HG02588 (cell line): Measurements from ENCODE around the gene ITPR1.
A peak's percentile ranks its signal among the peaks of the same experiment; 100 is the strongest.

Experiments
- ATAC-seq: cut with Tn5 transposase; IDR thresholded peaks from one replicate; pipeline ENCODE4 v1.9.1; 2021; ENCODE audit warnings: mild to moderate bottlenecking, moderate library complexity; ENCODE audit not compliant: unreplicated experiment

ITPR1 gene

DNA sequence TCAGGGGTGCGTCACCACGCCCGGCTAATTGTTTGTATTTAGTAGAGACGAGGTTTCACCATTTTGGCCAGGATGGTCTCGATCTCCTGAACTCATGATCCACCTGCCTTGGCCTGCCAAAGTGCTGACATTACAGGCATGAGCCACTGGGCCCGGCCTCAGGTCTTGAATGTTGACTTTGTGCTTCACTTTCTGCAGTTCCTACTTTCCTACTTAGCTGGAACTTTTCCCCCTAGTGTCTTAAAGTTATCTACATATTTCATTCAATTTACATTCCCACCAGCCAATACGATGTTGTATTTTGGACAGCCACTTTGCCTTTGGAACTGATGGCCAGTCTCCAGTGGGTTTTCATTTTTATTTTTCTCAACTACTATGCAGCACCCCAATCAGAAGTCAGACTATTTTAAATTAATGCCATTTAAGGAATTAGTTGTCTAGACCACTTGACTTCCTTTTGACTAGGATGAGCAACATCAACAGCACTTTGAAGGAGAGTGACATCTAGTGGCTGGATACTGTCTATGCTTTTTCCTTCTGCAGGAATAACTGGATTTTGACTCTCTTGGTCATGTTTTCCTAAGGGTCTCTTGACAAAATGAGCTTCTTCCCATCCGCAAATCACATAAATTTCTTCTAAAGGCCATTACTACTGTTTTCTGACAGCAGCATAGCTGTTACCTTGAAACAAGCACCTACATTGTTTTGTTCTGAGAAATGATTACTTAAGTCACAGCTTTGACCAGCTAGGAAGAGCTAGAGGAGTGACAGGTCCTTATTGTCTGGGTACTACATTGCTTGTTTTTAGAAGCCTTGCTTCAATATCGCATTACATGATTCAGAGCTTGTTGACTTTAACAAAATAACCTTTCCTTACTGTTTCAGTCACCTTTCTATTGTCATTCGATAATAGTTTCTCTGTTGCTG lies 140.2 kb downstream of the ITPR1 start:
- peak; percentile 69 for ATAC-seq

DNA sequence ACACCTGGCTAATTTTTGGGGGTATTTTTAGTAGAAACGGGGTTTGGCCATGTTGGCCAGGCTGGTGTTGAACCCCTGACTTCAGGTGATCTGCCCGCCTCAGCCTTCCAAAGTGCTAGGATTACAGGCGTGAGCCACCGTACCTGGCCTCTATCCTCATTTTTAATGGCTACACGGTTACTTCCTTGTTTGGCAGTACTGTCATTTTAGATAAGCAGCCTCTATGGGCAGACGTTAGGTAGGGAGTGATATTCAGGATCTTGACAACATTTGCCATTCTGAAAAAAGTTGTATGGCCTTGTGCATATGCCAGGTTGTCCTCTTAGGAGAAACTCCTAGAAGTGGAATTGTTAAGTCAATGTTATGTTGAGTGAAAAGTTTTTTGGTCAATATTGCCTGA lies 141.7 kb downstream of the ITPR1 start:
- no peak for ATAC-seq

DNA sequence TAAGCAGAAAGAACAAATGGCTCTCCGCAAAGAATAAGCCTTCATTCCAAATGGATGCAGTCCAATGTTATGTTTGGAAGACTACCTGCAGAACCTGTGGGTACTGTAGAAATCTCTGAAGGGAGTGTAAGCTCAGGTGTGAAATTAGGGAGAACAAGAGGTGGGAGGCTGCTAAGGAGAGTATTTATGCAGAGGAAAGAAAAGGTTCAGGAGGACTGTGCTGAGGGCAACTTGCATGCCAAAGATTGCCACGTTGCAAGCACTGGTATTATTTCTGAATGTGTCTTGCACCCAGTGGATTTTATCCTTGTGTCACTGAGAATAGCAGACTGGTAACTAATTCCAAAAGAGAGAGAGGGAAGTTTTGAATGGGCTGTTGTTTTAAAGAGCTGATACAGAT lies 144.1 kb downstream of the ITPR1 start:
- no peak for ATAC-seq

GRCh38 chr3:4641863-4642563 lies 148.9 kb downstream of the ITPR1 start:
- no peak for ATAC-seq

- no peak for ATAC-seq
Measured at GRCh38 chr3:4642611-4643010, 149.5 kb downstream of the ITPR1 start.

GRCh38 chr3:4643904-4644547 lies 150.9 kb downstream of the ITPR1 start:
- ATAC-seq, result no peak

GRCh38 chr3:4644951-4645350 lies 151.8 kb downstream of the ITPR1 start:
- no peak for ATAC-seq

DNA sequence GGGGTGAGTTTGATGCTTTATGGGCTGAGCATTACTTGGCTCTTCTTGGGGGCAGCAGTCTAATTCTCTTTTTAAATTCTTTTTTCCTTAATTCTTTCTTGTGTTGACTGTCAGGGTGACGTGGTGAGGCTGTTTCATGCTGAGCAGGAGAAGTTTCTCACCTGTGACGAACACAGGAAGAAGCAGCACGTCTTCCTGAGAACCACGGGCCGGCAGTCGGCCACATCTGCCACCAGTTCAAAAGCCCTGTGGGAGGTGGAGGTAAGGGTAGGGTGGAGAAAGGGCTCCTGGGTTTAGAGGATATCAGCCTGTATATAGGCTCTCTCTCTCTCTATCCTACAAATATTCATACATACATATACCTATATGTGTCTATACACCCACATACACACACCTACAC lies 152.3 kb downstream of the ITPR1 start:
- ATAC-seq, result no peak

DNA sequence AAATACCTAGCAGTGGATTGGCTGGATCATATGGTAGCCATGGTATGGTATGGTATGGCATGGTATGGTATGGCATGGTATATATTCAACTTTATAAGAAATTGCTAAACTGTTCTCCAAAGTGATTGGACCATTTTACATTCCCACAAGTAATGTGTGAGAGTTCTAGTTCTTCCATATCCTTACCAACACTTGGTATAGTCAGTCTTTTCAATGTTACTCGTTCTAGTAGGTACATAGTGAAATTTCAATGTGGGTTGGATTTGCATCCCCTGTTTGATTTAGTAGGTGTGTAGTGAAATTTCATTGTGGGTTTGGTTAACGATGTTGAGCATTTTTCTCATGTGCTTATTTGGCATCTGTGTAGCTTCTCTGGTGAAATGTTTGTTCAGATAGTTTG lies 154.3 kb downstream of the ITPR1 start:
- no peak for ATAC-seq

DNA sequence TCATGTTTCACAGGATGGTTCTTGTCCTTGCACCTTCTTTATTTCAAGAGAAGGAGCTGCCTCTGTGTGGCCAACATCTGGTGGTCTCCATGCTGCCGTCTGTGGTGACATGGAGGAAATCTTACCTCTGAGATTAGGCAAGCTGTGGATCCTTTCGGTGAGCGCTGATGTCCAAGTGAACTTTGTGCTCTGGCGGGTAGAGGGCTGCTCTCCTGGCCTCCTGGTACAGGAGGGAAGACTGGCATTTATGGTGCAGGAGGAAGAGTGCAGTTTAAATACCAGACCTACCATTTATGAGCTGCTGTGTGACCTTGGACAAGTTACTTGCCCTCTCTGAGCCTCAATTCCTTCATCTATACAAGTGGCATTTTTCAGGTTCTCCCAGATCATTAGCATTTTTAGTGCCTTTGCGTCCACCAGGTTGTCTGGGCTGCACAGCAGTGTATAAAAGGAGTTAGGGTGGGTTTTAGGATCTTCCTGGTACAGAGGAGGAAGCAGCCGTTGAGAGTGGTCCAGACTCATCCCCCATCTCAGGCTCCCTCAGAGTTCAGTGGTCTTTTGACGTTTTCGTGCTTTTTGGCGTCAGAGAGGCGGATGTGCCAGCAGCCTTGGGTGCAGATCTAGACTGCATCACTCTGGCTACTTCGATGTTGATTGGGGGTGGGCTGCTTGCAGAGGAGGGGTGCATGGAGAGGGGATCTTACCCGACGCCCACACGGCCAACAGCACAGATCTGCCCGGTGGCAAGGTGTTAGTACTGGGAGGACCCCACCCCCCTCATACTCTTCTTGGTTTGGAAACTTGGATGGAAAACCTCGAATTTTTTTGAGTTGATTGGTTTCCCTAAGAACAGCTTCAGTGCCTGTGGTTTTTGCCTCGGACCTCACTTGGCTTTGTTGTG lies 162.2 kb downstream of the ITPR1 start:
- no peak for ATAC-seq

DNA sequence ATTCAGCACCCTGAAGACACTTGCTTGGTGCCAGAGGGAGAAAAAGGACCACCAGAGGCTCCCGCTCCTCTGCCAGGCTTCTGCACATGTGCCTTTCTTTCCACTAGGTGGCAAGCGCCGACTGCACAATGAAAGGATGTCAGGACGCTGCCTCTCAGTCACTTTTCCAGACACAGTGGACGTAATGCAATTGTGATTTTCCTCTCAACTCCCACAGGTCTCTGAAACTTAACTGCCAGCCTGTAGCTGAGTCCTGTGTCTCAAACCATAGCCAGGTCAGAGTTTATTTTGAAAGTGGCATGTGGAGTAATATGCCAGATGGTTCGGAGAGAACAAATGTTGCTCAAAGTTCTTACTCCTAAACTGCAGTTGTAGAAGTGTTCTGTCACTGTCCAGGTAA lies 162.9 kb downstream of the ITPR1 start:
- ATAC-seq, result no peak

DNA sequence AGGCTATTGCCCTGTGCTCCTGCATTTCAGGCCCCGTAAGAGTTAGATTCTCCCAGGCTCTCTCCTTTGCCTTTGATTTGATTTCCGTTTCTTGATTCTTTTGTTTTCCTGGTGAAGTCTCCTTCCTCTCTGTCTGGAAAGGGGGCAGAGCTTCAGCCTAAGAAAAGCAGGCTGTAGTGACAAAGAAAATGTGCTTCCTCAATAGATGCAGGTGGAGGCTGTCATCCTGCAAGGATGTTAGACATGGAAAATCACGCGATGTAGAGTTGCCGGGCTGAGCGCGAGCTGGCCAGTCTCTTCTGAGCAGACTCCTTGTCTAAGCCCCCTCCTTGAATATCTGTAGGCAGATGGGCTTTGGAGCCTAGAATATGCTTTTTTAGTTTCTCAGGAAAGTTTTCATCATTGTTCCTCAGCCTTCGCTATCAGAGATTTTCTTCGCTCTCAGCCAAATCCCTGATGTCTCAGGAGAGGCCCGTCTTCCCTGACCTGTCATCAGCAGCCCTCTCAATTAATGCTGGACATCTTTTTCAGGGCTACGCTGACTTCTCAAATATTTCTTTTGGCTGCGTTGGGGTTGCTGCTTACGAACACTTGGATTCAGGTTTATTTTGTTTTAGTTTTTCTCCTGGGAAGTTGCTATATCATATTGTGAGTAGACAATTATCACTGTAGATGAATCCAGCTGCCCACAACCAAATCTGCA lies 163.6 kb downstream of the ITPR1 start:
- no peak for ATAC-seq

DNA sequence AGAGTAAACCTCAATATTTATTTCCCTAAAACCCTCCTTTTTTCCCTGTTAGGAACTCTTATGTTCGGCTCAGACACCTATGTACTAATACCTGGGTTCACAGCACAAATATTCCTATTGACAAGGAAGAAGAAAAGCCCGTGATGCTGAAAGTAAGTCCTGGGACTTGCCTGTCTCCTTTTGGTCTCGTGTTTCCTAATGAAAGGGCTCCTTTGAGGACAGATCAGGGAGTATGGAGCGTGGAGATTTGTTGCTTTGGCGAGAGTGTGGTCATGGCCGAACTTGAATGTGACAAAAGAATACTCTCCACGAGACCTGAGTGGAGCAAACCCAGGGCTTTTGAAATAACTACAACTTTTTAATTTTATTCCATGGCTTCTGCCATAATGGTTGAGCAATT lies 167.8 kb downstream of the ITPR1 start:
- ATAC-seq, result no peak

DNA sequence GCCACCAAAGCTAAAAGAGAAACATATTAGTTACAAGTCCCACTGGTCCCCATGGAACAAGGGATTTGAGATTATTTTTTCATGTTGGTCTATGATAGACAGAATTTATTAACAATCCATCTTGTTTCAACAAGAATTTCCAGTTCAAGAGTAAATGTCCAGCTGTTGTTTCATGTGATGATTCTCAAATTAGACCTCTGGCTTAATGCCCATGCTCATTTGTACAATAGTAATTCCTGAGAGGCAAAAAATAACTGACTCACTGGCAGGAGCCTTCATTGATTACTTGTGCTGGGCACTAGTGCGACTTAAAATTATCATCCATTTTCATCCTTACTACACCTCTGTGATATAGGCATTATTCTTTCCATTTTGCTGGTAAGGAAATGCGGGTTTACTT lies 171.3 kb downstream of the ITPR1 start:
- ATAC-seq, result no peak

GRCh38 chr3:4665197-4665596 lies 172.0 kb downstream of the ITPR1 start:
- no peak for ATAC-seq

GRCh38 chr3:4666071-4666470 lies 172.9 kb downstream of the ITPR1 start:
- no peak for ATAC-seq

DNA sequence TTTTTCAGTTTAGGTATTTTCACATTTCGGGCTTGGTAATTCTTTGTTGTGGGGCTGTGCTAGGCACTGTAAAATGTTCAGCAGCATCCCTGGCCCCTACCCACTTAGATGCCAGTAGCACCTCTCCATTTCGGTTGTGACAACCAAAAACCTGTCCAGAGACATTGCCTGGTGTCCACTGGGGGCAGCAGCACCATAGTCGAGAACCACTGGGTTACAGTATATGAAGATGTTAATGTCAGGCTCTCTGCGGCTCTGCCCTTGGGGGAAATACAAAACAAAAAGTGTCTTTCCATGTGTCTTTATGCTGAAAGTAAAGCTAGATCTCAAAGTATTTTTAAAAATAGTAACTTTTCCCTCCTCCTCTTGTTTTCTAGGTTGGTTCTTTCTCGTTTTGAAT lies 177.2 kb downstream of the ITPR1 start:
- ATAC-seq, result no peak

DNA sequence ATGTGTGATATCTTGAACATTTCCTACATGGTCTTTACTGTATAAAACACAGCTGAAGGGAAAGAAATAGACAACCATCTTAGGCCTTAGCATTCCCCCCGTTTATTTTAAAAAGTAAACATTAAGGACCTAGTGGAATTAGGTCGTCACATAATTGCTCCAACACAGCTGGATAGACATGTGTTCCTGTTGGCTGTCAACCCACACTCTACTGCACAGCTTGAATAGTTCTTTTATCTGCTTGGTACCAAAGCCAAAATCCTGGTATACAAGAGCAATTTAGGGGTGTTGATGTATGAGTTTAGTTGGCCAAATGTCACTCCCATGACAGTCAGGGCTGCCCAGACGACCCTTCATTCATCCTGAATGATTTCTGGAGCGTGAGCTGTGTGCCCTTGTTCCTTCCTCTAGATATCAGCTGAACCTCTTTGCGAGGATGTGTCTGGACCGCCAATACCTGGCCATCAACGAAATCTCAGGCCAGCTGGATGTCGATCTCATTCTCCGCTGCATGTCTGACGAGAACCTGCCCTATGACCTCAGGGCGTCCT lies 179.7 kb downstream of the ITPR1 start:
- no peak for ATAC-seq

GRCh38 chr3:4674216-4674615 lies 181.1 kb downstream of the ITPR1 start:
- ATAC-seq, result no peak

DNA sequence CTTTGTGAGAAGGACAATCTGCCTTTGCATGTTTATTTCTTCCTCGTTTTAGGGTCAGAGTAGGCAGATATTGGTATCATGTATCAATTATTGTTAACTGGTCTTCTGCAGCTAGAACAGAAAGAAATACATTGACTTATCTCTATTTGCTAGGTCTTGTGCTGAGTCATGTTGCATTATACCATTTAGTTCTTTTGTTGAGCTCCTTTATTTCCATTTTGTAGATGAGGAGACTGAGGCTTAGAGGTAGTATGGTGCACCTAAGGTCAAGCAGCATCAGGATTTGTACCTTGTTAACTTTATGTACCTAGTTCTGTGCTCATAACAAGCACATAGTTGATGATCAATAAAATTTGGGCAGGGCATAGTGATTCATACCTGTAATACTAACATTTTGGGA lies 182.6 kb downstream of the ITPR1 start:
- no peak for ATAC-seq
